Measurements from ENCODE around the gene ABCC3. TPM values are rescaled to one million over a fixed set of nuclear protein-coding genes. Genes with fewer than 3 reads are reported as not detected.

The ABCC3 gene
- total and polyA plus RNA-seq, 9 of the 15 experiments (the other 6 are each of a cell fraction or from before 2014, with no cell fraction given), result 0.03 to 1.6 (median 0.42) TPM; not detected in 5

- Histone ChIP-seq H3K79me2 (ENCODE audit: control insufficient read depth, insufficient read depth, low read length) (no peaks in the 10 kb centered on the region), H3K4me2 (ENCODE audit: insufficient read depth, low read length) (no peak overlapping the region), H3K9me1 (ENCODE audit: control insufficient read depth, insufficient read depth, low read length) (no peaks in the 10 kb centered on the region), H3K4me1 (replicated peaks in 1 of 2; ENCODE audit: control insufficient read depth in 2 of 2, insufficient read depth in 2 of 2, low read length in 2 of 2) (peaks cover 0 to 16% of the 10 kb centered on the region in 2 experiments; a peak in 3 of 5 replicates), H3K36me3 (ENCODE audit: control insufficient read depth, insufficient read depth, low read length) (no peaks in the 10 kb centered on the region), H2AFZ (ENCODE audit: low read depth, low read length) (no peak overlapping the region), H4K20me1 (replicated peaks; ENCODE audit: control insufficient read depth, insufficient read depth, low read length) (no peaks in the 10 kb centered on the region), H3K27ac (ENCODE audit: extremely low read depth, low read depth, low read length) (no peak overlapping the region), H3K9me3 (replicated peaks; ENCODE audit: control insufficient read depth, insufficient read depth, low read depth, low read length) (no peaks in the 10 kb centered on the region), H3K27me3 (ENCODE audit: control insufficient read depth in 2 of 2, insufficient read depth in 2 of 2, low read length in 2 of 2) (peaks cover 5 to 59% of the 10 kb centered on the region in 2 experiments; a peak in 4 of 5 replicates), H3K9ac (ENCODE audit: insufficient read depth in 1 of 2, low read depth in 2 of 2, low read length in 2 of 2) (0 out of 4 replicates have a peak overlapping the region, but pooled peaks of 1 of the 2 experiments have one; percentile 58), H3K4me3 (no peak overlapping the region)
- no peak for TF ChIP-seq NRF1 (conservative IDR thresholded peaks at IDR 0.05 in 1 of 2, IDR thresholded peaks at IDR 0.05 in 1 of 2)
- no peak for TF ChIP-seq MYC (IDR thresholded peaks at IDR 0.05; ENCODE audit: low read depth, low read length)
- no peak for TF ChIP-seq MYC (CRISPR knock-in tag; IDR thresholded peaks at IDR 0.05; ENCODE audit: borderline replicate concordance, low read depth)
- TF ChIP-seq HMGN3 (IDR thresholded peaks at IDR 0.05; ENCODE audit: borderline replicate concordance, extremely low read depth, insufficient read length, low read depth, low read length), result no peak
- no peak for TF ChIP-seq POLR2AphosphoS2 (IDR thresholded peaks at IDR 0.05; ENCODE audit: low read length)
- no peak for TF ChIP-seq FOXK2 (conservative IDR thresholded peaks at IDR 0.05 in 1 of 2, IDR thresholded peaks at IDR 0.05 in 1 of 2; ENCODE audit: low read depth in 2 of 2)
- TF ChIP-seq PREB (CRISPR knock-in tag; IDR thresholded peaks at IDR 0.05), result no peak
- ChIA-PET CTCF (ENCODE audit: low intra/inter-chr PET ratio) (no interaction called here), POLR2A (interaction anchor here (1.0 kb wide), 1 partner anchor 9 kb away, joined by 3 read pairs; no protein-coding TSS in a partner anchor)
- BruUV-seq (replicated peaks), result no TSS peak
- intact Hi-C loops (cut with micrococcal nuclease), result no loop called here
- FAIRE-seq (no peak), DNase-seq (ENCODE audit: extremely low read depth in 1 of 4, low spot score in 3 of 4) (peak in 2 of 4 experiments; percentile 49 to 55), ATAC-seq (no peak)
- WGBS (ENCODE audit: insufficient coverage, low coverage, missing lambda C conversion rate), result 28% methylated on average over 24 of the region's 24 CpGs
- in situ Hi-C loops (cut with MboI), result loop anchor here (5.0 kb wide), 1 partner anchor 189 kb away; no protein-coding TSS in a partner anchor
Observed at GRCh38 chr17:50676065-50676975, 41.6 kb downstream of the ABCC3 start.
